HL-60/S4 treated with phorbol 12-myristate 13-acetate at 8.2 ng/mL for 4 days and 3 days (cell line): ENCODE results near the gene WDR81.
"Not testable (repeated sequence)": the region's sequence is repeated elsewhere in the genome, so short reads cannot be mapped to it uniquely, and the experiment has no call there.

Experiments
- in situ Hi-C: fragments of 300-500 bp; cut with MboI; formaldehyde crosslinking; loops from 2 replicates; pipeline ENCODE4 v1.15.0; 2022; ENCODE audit warnings: low sequenced_read_pairs

Gene WDR81

DNA sequence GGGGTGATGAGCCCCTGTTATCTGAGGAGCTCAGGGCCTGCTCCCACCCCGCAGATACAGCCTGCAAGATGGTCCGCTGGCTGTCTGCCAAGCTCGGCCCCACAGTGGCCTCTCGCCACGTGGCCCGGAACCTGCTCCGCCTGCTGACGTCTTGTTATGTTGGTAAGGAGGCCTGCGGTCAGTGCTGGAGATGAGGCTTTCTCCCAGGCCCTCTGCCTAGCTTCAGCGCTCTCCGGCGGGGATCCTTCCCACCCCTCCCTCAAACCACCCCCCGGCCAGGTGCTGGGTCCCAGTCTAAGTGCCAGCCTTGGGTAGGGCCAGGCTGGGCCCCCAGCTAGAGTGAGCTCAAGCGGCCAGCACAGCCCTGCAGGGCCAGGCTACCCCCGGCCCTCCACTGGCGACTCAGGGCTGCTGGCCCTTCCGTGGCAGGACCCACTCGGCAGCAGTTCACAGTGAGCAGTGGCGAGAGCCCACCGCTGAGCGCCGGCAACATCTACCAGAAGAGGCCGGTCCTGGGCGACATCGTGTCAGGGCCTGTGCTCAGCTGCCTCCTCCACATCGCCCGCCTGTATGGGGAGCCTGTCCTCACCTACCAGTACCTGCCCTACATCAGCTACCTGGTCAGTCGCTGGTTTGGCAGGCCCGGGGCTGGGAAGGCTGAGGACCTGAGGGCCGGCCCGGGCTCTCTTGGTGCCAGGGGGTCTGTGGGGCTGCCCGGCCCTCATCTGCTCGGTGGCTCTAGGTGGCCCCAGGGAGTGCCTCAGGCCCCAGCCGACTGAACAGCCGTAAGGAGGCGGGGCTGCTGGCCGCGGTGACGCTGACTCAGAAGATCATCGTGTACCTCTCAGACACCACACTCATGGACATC lies 6.1 kb downstream of the WDR81 start:
- in situ Hi-C loops = no loop called here

DNA sequence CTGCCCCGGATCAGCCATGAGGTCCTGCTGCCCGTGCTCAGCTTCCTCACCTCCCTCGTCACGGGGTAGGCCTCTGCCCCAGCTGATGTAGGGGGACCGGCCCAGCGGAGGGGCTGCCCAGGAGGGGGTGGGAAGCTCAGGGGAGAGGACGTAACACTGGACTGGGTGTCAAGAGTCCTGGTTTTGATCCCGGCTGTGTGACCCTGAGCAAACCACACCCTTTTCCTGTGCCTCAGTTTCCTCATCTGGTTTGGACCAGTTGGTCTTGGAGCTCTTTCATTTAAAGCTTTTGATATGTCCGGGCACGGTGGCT lies 6.6 kb downstream of the WDR81 start:
- in situ Hi-C loops = no loop called here

- in situ Hi-C loops = no loop called here
These were observed 7.8 kb downstream of the WDR81 start for GRCh38 chr17:1732241-1732832.

DNA sequence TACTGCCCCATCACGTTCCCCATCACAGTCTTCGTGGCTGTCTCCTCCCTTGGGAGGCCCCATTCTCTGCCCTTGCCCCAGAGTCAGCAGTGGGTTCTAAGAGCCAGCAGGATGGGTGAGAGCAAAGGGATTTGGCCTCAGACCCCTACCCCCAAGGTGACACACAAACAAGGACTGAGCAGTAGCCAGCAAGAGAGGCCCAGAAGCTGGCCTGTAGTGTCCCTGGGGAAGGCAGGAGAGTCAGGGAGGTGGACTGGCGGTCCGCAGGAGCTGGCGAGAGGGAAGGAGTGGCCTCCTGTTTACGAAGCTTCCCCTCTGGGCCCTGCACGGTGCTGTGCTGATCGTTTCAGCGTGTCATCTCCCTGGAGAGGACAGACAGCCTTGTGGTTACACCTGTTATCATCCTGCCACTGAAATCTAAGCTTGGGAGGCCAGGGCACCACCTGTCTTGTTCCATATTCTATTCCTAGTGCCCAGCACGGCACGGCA lies 8.4 kb downstream of the WDR81 start:
- in situ Hi-C loops = no loop called here

DNA sequence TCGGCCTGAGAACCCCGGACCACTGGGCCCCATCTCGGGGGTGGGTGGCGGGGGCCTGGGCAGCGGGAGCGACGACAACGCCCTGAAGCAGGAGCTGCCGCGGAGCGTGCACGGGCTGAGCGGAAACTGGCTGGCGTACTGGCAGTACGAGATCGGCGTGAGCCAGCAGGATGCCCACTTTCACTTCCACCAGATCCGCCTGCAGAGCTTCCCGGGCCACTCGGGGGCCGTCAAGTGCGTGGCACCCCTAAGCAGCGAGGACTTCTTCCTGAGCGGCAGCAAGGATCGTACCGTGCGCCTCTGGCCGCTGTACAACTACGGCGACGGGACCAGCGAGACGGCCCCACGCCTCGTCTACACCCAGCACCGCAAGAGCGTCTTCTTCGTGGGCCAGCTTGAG lies 9.3 kb downstream of the WDR81 start:
- in situ Hi-C loops = no loop called here

- in situ Hi-C loops = no loop called here
These were observed 10.9 kb downstream of the WDR81 start for GRCh38 chr17:1735418-1735817.

DNA sequence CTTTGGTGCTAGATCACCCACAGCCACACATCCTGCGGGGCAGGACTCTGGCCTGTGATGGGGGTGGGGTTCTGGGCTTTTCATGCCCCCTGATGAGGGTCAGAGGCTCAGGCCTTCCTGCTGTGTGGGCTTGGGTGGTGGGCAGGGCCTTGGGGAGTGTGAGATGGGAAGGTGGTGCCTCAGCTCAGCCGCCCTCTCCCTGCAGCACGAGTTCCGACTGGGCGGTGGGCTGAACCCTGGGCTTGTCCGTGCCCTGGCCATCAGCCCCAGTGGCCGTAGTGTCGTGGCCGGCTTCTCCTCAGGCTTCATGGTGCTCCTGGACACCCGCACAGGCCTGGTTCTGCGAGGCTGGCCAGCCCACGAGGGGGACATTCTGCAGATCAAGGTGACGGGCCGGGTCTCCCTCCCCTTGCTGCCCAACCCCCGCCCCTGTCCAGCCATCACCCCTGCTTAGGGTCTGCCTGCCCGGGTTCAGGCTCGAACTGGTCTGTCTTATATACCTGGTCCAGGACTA lies 11.4 kb downstream of the WDR81 start:
- in situ Hi-C loops = no loop called here

DNA sequence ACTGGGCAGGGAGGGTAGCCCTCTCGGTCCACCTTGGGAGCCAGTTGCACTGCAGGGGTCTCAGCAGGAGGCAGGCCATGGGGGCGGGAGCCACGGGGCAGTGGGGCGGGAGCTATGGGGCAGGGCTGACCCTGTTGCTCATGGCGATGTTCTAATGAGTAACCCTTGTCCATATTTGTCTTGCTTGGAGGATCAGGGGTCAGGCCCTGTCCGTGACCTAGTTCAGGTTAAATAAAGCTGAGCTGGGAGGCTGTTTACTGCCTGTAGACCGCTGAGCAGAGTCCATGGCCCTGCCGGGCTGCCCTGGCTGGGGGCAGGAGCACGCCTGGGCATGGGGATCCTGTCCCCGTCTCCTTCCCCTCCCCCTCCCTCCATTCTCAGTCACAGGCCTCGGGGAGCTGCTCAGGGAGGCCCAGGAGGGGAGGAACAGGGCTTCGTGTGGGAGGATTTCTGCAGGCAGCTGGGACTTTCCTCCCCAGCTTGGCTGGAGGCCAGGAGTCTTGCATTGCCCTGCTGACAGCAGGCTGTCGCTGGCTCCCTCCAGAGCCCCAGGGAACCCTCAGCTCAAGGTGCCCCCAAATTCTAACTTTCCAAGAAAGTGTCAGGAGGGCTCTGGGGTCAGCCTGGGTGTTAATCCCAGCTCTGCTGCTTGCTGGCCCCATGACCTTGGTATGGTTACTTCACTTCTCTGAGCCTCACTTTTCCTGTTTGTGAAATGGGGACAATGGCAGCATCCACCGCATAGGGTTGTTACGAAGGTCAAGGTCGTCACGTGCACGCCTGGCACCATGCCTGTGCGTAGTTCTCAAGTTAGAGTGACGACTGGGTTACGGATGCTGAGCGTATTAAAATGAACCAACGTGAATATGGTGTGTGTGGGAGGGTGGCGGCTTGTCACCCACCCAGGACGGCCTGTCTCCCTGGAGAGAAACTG lies 12.1 kb downstream of the WDR81 start:
- in situ Hi-C loops = no loop called here

DNA sequence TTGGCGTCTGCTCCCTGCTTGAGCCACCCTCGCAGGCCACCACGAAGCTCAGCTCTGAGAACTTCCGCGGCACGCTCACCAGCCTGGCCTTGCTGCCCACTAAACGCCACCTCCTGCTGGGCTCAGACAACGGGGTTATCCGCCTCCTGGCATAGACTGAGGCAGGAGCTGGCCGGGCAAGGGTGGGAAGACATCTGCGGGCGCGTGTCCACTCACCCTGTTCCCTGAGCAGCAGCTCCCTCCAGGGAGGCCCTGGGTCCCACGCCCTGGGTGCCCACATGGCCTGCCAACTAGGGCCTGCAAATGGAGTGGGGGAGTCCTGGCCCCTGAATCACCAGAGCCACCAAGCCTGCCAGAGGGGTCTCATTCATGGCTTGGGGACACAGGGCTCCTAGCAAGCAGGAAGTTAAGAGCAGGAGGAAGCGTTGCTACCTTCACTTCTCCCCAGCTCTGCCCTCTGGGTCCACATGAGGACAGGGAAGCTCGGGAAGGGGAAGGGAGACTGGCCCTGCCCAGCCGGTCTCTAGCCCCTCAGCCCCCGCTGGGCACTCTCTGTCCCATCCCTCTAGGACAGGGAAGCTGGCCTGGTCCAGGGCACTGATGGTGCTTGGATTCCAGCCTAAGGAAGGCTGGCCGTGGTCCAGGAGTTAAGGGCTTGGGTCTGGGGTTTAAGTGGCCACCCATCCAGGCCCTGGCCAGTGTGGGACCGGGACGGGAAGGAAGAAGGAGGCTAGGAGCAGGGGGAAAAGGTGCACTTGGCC lies 13.2 kb downstream of the WDR81 start:
- in situ Hi-C loops = no loop called here

DNA sequence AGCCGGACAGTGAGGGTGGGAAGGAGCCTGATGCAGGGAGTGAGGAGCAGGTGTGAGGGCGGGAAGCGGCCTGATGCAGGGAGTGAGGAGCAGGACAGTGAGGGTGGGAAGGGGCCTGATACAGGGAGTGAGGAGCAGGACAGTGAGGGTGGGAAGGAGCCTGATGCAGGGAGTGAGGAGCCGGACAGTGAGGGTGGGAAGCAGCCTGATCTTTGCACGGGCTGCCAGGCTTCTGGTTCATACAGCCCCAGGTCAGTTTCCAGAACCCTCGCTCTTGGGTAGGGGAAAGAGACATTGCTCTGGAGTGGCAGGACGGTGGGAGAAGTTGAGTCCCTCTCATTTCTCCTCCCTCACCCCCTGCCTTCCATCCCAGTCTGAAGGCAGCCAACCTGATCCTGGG lies 17.4 kb downstream of the WDR81 start:
- in situ Hi-C loops = not testable (repeated sequence)

GRCh38 chr17:1742371-1743087 lies 18.0 kb downstream of the WDR81 start, which contains the start of gene SERPINF2:
TSS of gene SERPINF2 (plus strand) at chr17:1742871. CDS start at chr17:1744996, 2,125 bp downstream.
- in situ Hi-C loops = no loop called here

GRCh38 chr17:1743088-1743439 lies 18.6 kb downstream of the WDR81 start:
- in situ Hi-C loops = no loop called here

GRCh38 chr17:1744551-1745512 lies 20.3 kb downstream of the WDR81 start:
- in situ Hi-C loops = no loop called here

GRCh38 chr17:1745513-1746020 lies 21.1 kb downstream of the WDR81 start:
- in situ Hi-C loops = no loop called here

DNA sequence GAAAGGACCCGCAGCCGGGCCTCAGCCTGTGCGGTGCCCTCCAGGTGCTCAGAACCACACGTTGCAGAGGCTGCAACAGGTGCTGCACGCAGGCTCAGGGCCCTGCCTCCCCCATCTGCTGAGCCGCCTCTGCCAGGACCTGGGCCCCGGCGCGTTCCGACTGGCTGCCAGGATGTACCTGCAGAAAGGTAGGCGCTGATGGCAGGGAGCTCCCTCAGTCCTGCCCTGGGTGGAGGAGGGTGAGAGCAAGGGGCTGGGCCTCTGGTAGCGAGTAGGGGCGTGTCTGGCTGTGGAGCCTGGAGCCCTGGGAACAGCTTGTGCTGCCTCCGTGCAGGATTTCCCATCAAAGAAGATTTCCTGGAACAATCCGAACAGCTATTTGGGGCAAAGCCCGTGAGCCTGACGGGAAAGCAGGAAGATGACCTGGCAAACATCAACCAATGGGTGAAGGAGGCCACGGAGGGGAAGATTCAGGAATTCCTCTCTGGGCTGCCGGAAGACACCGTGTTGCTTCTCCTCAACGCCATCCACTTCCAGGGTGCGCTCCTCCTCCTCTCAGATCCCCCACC lies 22.6 kb downstream of the WDR81 start:
- in situ Hi-C loops = no loop called here

DNA sequence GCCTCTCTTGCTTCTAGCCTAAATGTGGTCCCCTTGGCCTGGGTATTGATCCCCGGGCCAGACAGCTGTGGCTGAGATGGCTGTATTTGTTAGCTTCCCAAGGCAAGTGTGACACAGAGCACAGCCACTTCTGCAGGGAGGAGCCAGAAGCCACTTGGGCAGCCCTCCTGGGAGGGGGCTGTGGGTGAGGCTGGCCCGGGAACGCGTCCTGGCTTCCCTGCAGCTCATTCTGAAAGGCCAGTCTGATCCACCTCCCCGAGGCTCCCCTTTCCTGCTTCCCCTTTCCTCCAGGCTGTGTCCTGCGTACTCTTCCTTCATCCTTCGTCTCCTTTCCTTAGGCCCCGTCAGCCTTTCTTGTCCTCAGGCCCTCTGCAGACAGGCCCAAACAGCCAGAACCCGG lies 26.1 kb downstream of the WDR81 start:
- in situ Hi-C loops = no loop called here

DNA sequence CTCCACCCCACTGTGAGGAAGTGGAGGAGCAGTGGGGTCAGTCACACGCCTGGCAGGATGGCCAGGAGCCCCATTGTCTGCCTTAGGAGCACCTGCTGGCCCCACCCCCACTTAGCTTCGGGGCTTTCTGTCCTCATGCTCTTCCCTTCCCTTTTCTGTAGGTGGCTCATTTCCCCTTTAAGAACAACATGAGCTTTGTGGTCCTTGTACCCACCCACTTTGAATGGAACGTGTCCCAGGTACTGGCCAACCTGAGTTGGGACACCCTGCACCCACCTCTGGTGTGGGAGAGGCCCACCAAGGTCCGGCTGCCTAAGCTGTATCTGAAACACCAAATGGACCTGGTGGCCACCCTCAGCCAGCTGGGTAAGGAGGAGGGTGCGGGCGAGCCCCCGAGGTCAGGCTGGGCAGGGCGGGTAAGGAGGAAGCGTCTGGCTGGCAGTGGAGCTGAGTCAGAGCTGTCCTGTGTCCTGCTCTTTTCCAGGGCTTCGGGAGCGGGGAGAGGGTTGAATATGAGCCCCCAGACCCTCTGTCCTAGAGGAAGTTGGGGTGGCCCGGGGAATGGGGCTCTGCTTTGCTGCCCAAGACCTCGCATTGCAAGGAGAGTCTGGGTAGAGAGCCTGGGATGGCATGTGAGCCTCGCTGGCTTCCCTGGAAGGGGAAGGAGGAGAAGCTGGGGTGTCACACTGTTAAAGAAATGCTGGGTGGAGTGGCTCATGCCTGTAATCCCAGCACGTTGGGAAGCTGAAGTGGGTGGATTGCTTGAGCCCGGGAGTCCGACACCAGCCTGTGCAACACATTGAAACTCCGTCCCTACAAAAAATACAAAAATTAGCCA lies 28.1 kb downstream of the WDR81 start:
- in situ Hi-C loops = no loop called here
